H9 (cell line): ENCODE results near the gene SEMA3G. TPM values are rescaled to one million over a fixed set of nuclear protein-coding genes. Genes with fewer than 3 reads are reported as not detected.
A peak's percentile ranks its signal among the peaks of the same experiment; 100 is the strongest.

Experiments
- DNase-seq: peaks from one replicate; pipeline ENCODE4 v3.0.0-alpha.2; 2017
- H2AFZ ChIP-seq: one replicate; pipeline ENCODE4 v1.6.1; 2013; ENCODE audit warnings: mild to moderate bottlenecking, low read length, control low read depth, moderate library complexity
- H2AK5ac ChIP-seq: 2 replicates; pipeline ENCODE4 v1.6.1; 2013; ENCODE audit warnings: low read length, control low read depth, mixed read lengths; ENCODE audit not compliant: insufficient read length
- H2BK120ac ChIP-seq: one replicate; pipeline ENCODE4 v1.6.1; 2013; ENCODE audit warnings: low read depth, mild to moderate bottlenecking, low read length, control low read depth, inconsistent platforms; ENCODE audit not compliant: poor library complexity, severe bottlenecking
- H2BK12ac ChIP-seq: 2 replicates; pipeline ENCODE4 v1.6.1; 2013; ENCODE audit warnings: low read length, control low read depth, mixed read lengths, low read depth; ENCODE audit not compliant: insufficient read length
- H2BK15ac ChIP-seq: 2 replicates; pipeline ENCODE4 v1.6.1; 2013; ENCODE audit warnings: low read depth, low read length, control low read depth
- H2BK20ac ChIP-seq: one replicate; pipeline ENCODE4 v1.6.1; 2013; ENCODE audit warnings: low read depth, mild to moderate bottlenecking, low read length, control low read depth, inconsistent platforms; ENCODE audit not compliant: poor library complexity, severe bottlenecking
- H2BK5ac ChIP-seq: 2 replicates; pipeline ENCODE4 v1.6.1; 2013; ENCODE audit warnings: low read length, control low read depth, mixed read lengths; ENCODE audit not compliant: insufficient read length
- H3K14ac ChIP-seq: 2 replicates; pipeline ENCODE4 v1.6.1; 2013; ENCODE audit warnings: low read length, control low read depth; ENCODE audit not compliant: insufficient read depth
- H3K18ac ChIP-seq: 2 replicates; pipeline ENCODE4 v1.6.1; 2013; ENCODE audit warnings: low read depth, mild to moderate bottlenecking, mixed read lengths, low read length, control low read depth; ENCODE audit not compliant: insufficient read length
- H3K23ac ChIP-seq: 2 replicates; pipeline ENCODE4 v1.6.1; 2013; ENCODE audit warnings: low read length, control low read depth, mixed read lengths, low read depth; ENCODE audit not compliant: insufficient read length
- H3K23me2 ChIP-seq: 2 replicates; pipeline ENCODE4 v1.6.1; 2013; ENCODE audit warnings: low read depth, mild to moderate bottlenecking, mixed read lengths, low read length, control low read depth; ENCODE audit not compliant: insufficient read length, poor library complexity, severe bottlenecking
- H3K27ac ChIP-seq: 2 replicates; pipeline ENCODE4 v1.5.1; 2013; ENCODE audit warnings: low read length, control low read depth, mixed read lengths, low read depth; ENCODE audit not compliant: insufficient read length
- H3K27me3 ChIP-seq: 2 replicates; pipeline ENCODE4 v1.6.1; 2013; ENCODE audit warnings: low read length, control low read depth, inconsistent platforms; ENCODE audit not compliant: insufficient read depth
- H3K4ac ChIP-seq: 2 replicates; pipeline ENCODE4 v1.6.1; 2013; ENCODE audit warnings: low read depth, mild to moderate bottlenecking, control low read depth, inconsistent platforms, low read length, moderate library complexity
- H3K4me1 ChIP-seq: 2 replicates; pipeline ENCODE4 v1.6.1; 2013; ENCODE audit warnings: low read length, control low read depth, inconsistent platforms; ENCODE audit not compliant: insufficient read depth
- H3K4me2 ChIP-seq: 2 replicates; pipeline ENCODE4 v1.6.1; 2013; ENCODE audit warnings: low read length, control low read depth, mixed read lengths; ENCODE audit not compliant: insufficient read length, insufficient read depth
- H3K56ac ChIP-seq: 2 replicates; pipeline ENCODE4 v1.6.1; 2013; ENCODE audit warnings: low read depth, mild to moderate bottlenecking, mixed read lengths, low read length, control low read depth; ENCODE audit not compliant: insufficient read length
- H3K79me1 ChIP-seq: 2 replicates; pipeline ENCODE4 v1.6.1; 2013; ENCODE audit warnings: low read depth, mild to moderate bottlenecking, moderate library complexity, low read length, control low read depth, inconsistent platforms; ENCODE audit not compliant: insufficient read depth, poor library complexity, severe bottlenecking
- H3K79me2 ChIP-seq: 2 replicates; pipeline ENCODE4 v1.6.1; 2013; ENCODE audit warnings: low read length, control low read depth, inconsistent platforms; ENCODE audit not compliant: insufficient read depth
- H3K9ac ChIP-seq: 2 replicates; pipeline ENCODE4 v1.6.1; 2013; ENCODE audit warnings: low read length, control low read depth, mixed read lengths; ENCODE audit not compliant: insufficient read length; ENCODE audit errors: extremely low read depth
- H3K9me3 ChIP-seq: one replicate; pipeline ENCODE4 v1.6.1; 2013; ENCODE audit warnings: low read depth, low read length, inconsistent platforms; ENCODE audit not compliant: control insufficient read depth
- H3T11ph ChIP-seq: one replicate; pipeline ENCODE4 v1.6.1; 2013; ENCODE audit warnings: mild to moderate bottlenecking, low read length, control low read depth, inconsistent platforms
- H4K20me1 ChIP-seq: one replicate; pipeline ENCODE4 v1.6.1; 2013; ENCODE audit not compliant: control insufficient read depth, insufficient read length, insufficient read depth
- H4K5ac ChIP-seq: 2 replicates; pipeline ENCODE4 v1.6.1; 2013; ENCODE audit warnings: low read depth, mild to moderate bottlenecking, mixed read lengths, low read length, control low read depth; ENCODE audit not compliant: insufficient read length
- H4K8ac ChIP-seq: replicated peaks from 2 replicates; pipeline ENCODE4 v1.6.1; 2013; ENCODE audit warnings: low read length, control low read depth, mixed read lengths, low read depth; ENCODE audit not compliant: insufficient read length
- H4K91ac ChIP-seq: 2 replicates; pipeline ENCODE4 v1.6.1; 2013; ENCODE audit warnings: low read depth, mild to moderate bottlenecking, moderate library complexity, mixed read lengths, low read length, control low read depth; ENCODE audit not compliant: insufficient read length
- H3K27ac Mint-ChIP-seq, 3 experiments: 2 replicates in 2 of 3; 3 replicates in 1 of 3; pipeline ENCODE4 v1.8.0; 2020 to 2021; ENCODE audit warnings: mixed read lengths in 3 of 3, mild to moderate bottlenecking in 1 of 3, moderate library complexity in 1 of 3
- H3K27me3 Mint-ChIP-seq: 2 replicates; pipeline ENCODE4 v1.8.0; 2021; ENCODE audit warnings: low read depth, mild to moderate bottlenecking, moderate library complexity, mixed read lengths
- H3K36me3 Mint-ChIP-seq, 3 experiments: 2 replicates in 2 of 3; 3 replicates in 1 of 3; pipeline ENCODE4 v1.8.0; 2020 to 2021; ENCODE audit warnings: low read depth in 3 of 3, mixed read lengths in 3 of 3; ENCODE audit not compliant: insufficient read depth in 1 of 3
- H3K4me1 Mint-ChIP-seq, 2 experiments: 2 replicates each; pipeline ENCODE4 v1.8.0; 2020; ENCODE audit warnings: mixed read lengths in 2 of 2
- H3K4me3 Mint-ChIP-seq, 2 experiments: 2 replicates in 1 of 2; 3 replicates in 1 of 2; pipeline ENCODE4 v1.8.0; 2020 to 2021; ENCODE audit warnings: mild to moderate bottlenecking in 2 of 2, mixed read lengths in 2 of 2, moderate library complexity in 1 of 2
- H3K9me3 Mint-ChIP-seq, 2 experiments: 2 replicates in 1 of 2; 3 replicates in 1 of 2; pipeline ENCODE4 v1.8.0; 2020; ENCODE audit warnings: mild to moderate bottlenecking in 2 of 2, mixed read lengths in 2 of 2, moderate library complexity in 1 of 2
- CTCF ChIP-seq: fragments of 200-600 bp; sonication (generic); conservative IDR thresholded peaks from 3 replicates; pipeline ENCODE4 v1.8.0; 2021; ENCODE audit warnings: antibody characterized with exemption, mild to moderate bottlenecking
- WGBS: extraction: QIAGEN DNeasy Blood & Tissue Kit; methylation state at CpG from one replicate; pipeline ENCODE4 v1.1.7; 2013; ENCODE audit warnings: missing lambda C conversion rate, low lambda C conversion rate, mixed read lengths; ENCODE audit not compliant: insufficient read length; ENCODE audit errors: extremely low coverage; 5-methylcytosine and 5-hydroxymethylcytosine counted together
- total RNA-seq: library from RNA; stranded (reverse); gene quantifications from 2 replicates; pipeline ENCODE4 v1.2.1, GENCODE V29; 2021

The SEMA3G gene
- total RNA-seq, 1 experiment from 2014 or later: 2.4 TPM

GRCh38 chr3:52452570-52453221 is 7.8 kb upstream of the SEMA3G start:
- Histone ChIP-seq H4K8ac (no peak overlapping the region), H2AK5ac (no peak overlapping the region), H2BK15ac (no peak overlapping the region), H3K4me2 (no peak overlapping the region), H3K27ac (no peak overlapping the region), H4K91ac (no peak overlapping the region), H3K4ac (no peak overlapping the region), H3K56ac (no peak overlapping the region), H3K23ac (no peak overlapping the region), H3K9me3 (no peaks in the 10 kb centered on the region), H3K14ac (no peak overlapping the region), H3K23me2 (peaks cover 4% of the 10 kb centered on the region), H4K5ac (no peak overlapping the region), H3K79me2 (peaks cover 4% of the 10 kb centered on the region; the same call in 1 of the 2 replicates), H2BK5ac (no peak overlapping the region), H2BK20ac (no peak overlapping the region), H3K4me1 (no peaks in the 10 kb centered on the region; the same call in 1 of the 2 replicates), H2AFZ (no peak overlapping the region), H3K9ac (no peak overlapping the region), H3K79me1 (peaks cover 5% of the 10 kb centered on the region), H3T11ph (no peak overlapping the region), H4K20me1 (no peaks in the 10 kb centered on the region), H3K18ac (no peak overlapping the region), H2BK12ac (no peak overlapping the region), H3K27me3 (no peaks in the 10 kb centered on the region), H2BK120ac (no peak overlapping the region)
- no peak overlapping the region; a peak in 1 of 5 replicates for H3K4me3 Mint-ChIP-seq
- peaks cover 40 to 53% of the 10 kb centered on the region in 2 experiments for H3K4me1 Mint-ChIP-seq
- peaks cover 6 to 7% (median 7%) of the 10 kb centered on the region in 3 experiments for H3K36me3 Mint-ChIP-seq
- WGBS: no CpG with 5 or more reads among the region's 11 CpGs
- no peaks in the 10 kb centered on the region; the same call in 1 of the 2 replicates for H3K27me3 Mint-ChIP-seq
- no peak for TF ChIP-seq CTCF
- no peaks in the 10 kb centered on the region for H3K9me3 Mint-ChIP-seq
- peak; percentile 25 for DNase-seq
- no peak overlapping the region for H3K27ac Mint-ChIP-seq
